ENCODE data around the gene ZMIZ1.
A peak's percentile ranks its signal among the peaks of the same experiment; 100 is the strongest.
"Not testable (repeated sequence)": the region's sequence is repeated elsewhere in the genome, so short reads cannot be mapped to it uniquely, and the experiment has no call there.

ZMIZ1 gene

GRCh38 chr10:79266084-79266483 is 197.3 kb downstream of the ZMIZ1 start:
- DNase-seq (ENCODE audit: low read depth in 3 of 3): no peak

- no peak for DNase-seq (ENCODE audit: low read depth in 3 of 3)
Observed at GRCh38 chr10:79266543-79267312, 198.0 kb downstream of the ZMIZ1 start.

- DNase-seq (ENCODE audit: low read depth in 3 of 3): no peak
Observed at GRCh38 chr10:79267499-79267898, 198.7 kb downstream of the ZMIZ1 start.

DNA sequence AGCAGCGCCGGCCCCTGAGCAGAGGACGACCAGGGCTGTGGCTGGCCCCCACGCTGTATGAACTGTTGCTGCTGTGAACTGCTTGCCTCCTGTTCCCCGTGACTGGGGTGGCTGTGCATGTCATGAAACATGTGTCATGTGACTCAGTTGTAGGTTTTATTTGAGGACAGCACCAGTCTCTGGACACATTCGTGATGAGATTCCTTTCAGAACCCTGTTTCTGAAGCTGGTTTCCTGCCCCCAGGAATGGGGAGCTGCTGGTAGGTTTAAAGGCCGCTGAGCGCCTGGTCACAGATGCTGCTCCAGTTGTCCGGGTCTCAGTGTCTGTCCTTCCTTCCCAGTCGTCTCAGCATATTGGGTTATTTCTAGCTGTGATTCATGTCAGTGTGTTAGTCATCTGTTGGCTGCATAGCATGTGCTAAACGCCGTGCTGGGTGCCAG is 199.4 kb downstream of the ZMIZ1 start:
- no peak for DNase-seq (ENCODE audit: low read depth in 3 of 3)

DNA sequence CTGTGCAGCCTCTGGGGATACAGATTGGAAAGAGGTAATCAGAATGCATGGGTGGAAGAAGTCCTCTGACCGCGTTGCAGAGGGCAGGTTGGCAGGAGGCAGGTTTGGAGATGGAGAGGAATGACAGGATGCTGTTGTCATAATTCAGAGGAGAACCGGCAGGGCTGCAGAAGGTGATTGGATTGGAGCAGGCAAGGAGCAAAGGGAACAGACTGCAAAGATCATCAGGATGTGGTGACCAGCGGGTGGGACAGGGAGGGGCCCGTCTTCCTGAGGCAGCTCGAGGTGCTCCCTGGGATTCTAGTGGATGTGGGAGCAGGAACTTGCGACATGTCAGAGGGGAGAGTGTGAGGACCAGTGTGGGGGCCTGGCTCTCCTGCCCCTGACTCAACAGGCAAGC is 200.0 kb downstream of the ZMIZ1 start:
- DNase-seq (ENCODE audit: low read depth in 3 of 3): no peak

- DNase-seq (ENCODE audit: low read depth in 3 of 3): no peak
Observed at GRCh38 chr10:79269443-79269842, 200.7 kb downstream of the ZMIZ1 start.

GRCh38 chr10:79269969-79270368 is 201.2 kb downstream of the ZMIZ1 start:
- no peak for DNase-seq (ENCODE audit: low read depth in 3 of 3)

DNA sequence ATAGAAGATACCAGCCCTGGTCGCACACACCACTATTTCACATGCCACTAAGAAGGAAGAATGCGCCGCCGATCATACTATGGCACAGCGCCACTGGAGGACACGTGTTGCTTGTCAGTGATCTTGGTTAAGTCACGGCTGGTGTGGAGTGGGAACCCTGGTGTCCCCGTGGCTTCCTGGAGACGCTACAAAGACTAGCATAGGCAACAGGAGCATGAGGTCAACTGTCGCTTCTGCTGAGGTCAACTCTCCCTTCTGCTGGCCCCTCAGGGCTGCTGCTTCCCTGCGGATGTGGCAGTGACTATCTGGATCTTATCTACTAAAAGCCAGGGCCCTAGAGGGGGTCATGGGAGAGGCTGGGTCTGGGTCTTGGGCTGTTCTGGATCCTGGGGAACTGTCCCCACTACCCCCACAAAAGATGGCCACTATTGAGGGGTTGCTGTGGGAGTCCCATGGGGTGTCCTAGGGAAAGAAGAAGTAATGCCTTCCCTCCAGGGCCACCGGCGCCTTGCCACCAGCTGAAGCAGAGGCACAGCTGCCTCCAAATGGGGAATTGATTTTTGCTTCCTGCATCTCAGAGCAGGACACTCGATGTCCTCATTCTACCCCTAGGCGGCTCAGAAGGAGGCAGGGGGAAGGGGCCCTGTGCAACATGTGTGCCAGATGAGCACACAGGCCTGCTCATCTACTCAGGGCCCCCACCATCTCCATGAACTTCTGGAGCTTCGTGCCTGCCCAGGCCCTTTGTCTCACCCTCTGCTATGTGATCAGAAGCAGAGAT is 201.9 kb downstream of the ZMIZ1 start:
- no peak for DNase-seq (ENCODE audit: low read depth in 3 of 3)

- DNase-seq (ENCODE audit: low read depth in 3 of 3): no peak
Observed at GRCh38 chr10:79272353-79272752, 203.6 kb downstream of the ZMIZ1 start.

GRCh38 chr10:79273604-79274003 is 204.8 kb downstream of the ZMIZ1 start:
- no peak for DNase-seq (ENCODE audit: low read depth in 3 of 3)

GRCh38 chr10:79274279-79275104 is 205.7 kb downstream of the ZMIZ1 start:
- no peak for DNase-seq (ENCODE audit: low read depth in 3 of 3)

DNA sequence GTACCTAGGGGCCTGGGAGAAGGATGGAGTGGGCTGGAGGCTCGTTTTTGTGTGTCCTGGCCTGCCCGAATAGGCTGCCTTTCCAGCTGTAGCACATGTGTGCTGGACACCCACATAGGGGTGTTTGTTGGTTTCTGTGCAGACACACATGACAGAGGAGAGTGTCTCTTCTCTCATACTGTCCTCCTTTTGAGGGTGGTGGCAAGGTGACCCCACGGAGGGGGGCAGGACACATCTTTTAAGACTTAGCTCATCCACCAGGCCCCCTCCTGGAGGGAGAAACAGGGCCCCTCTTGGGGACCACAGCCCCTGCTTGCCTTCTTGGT is 206.3 kb downstream of the ZMIZ1 start:
- no peak for DNase-seq (ENCODE audit: low read depth in 3 of 3)

GRCh38 chr10:79275431-79275851 is 206.7 kb downstream of the ZMIZ1 start:
- DNase-seq (ENCODE audit: low read depth in 3 of 3): no peak

GRCh38 chr10:79277579-79278269 is 209.0 kb downstream of the ZMIZ1 start:
- DNase-seq (ENCODE audit: low read depth in 3 of 3): no peak

DNA sequence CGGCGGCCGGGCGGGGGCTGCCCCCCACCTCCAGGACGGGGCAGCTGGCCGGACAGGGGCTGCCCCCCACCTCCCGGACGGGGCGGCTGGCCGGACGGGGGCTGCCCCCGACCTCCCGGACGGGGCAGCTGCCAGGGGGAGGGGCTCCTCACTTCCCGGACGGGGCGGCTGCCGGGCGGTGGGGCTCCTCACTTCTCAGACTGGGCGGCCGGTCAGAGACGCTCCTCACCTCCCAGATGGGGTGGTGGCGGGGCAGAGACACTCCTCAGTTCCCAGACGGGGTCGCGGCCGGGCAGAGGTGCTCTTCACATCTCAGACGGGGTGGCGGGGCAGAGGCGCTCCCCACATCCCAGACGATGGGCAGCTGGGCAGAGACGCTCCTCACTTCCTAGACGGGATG is 210.3 kb downstream of the ZMIZ1 start:
- DNase-seq (ENCODE audit: low read depth in 3 of 3): not testable (repeated sequence)

DNA sequence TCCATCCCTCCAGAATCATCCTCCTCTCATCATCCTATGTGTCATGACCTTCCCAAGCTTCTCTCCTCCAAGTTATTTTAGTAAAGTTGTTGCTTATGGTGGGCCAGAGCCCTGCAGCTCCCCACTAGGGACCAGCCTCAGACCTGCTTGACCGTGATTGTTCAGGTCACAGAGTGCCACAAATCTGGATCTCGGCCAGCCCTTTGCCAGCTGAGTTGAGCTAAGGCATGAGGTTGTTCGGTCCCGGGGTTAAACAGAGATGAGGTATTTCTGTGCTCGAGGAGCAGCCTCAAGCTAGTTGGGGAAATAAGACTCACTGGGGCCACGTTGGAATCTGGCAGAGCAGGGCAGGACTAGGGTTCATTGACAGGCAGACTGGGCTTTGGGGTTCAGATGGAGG is 212.2 kb downstream of the ZMIZ1 start:
- DNase-seq (ENCODE audit: low read depth in 3 of 3): no peak

DNA sequence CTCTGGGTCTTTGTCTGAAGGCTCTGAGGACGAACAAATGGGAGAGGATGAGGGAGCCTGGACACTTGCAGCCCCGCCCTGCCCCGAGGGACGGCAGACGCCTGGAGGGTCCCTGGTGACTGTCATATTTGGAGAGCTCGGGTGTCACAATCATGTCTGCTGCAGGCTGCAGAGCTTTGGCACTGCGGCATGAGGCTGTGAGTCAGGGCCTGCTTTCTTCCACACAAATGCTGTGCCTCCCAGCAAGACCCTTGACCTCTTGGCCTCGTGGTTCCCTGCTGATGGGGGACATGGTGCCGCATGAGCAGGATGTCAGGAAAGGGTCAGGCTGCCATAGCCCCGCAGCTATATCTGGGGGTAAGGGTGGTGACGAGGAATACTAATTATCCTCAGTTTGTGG is 213.6 kb downstream of the ZMIZ1 start:
- DNase-seq (ENCODE audit: low read depth in 3 of 3): no peak

DNA sequence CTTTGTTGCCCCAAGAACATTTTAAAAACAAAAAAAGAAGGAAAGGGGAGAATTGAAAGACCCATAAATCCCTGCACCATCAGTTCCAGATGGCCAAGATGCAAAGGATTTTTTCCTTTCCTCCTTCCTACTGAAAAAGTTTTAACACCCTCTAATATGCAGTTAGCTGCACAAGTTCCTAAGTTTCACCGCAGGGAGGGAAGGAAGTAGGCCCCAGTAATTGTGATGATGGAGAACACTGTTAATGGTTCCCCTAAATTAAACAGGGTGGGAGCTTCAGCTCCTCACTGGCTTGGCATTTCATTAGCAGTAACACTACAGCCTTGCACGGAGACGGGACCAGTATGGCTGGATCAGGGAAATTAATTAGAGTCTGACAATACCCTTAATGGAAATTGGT is 214.8 kb downstream of the ZMIZ1 start:
- DNase-seq (ENCODE audit: low read depth in 3 of 3): no peak

- DNase-seq (ENCODE audit: low read depth in 3 of 3): no peak
Observed at GRCh38 chr10:79284158-79284871, 215.5 kb downstream of the ZMIZ1 start.

- DNase-seq (ENCODE audit: low read depth in 3 of 3): peak in 1 of 3 experiments; percentile 46
Observed at GRCh38 chr10:79285315-79286197, 216.8 kb downstream of the ZMIZ1 start.

All from stimulated activated CD4-positive, alpha-beta T cell treated with anti-CD3 and anti-CD28 coated beads, TNF-alpha, amount 100 ng/mL, for 24 hours (primary cell).